H9 (cell line): ENCODE results near the gene CYP8B1. TPM values are rescaled to one million over a fixed set of nuclear protein-coding genes. Genes with fewer than 3 reads are reported as not detected.

Experiments
- DNase-seq: peaks from one replicate; pipeline ENCODE4 v3.0.0-alpha.2; 2017
- H2AFZ ChIP-seq: one replicate; pipeline ENCODE4 v1.6.1; 2013; ENCODE audit warnings: mild to moderate bottlenecking, low read length, control low read depth, moderate library complexity
- H2AK5ac ChIP-seq: 2 replicates; pipeline ENCODE4 v1.6.1; 2013; ENCODE audit warnings: low read length, control low read depth, mixed read lengths; ENCODE audit not compliant: insufficient read length
- H2BK120ac ChIP-seq: one replicate; pipeline ENCODE4 v1.6.1; 2013; ENCODE audit warnings: low read depth, mild to moderate bottlenecking, low read length, control low read depth, inconsistent platforms; ENCODE audit not compliant: poor library complexity, severe bottlenecking
- H2BK12ac ChIP-seq: 2 replicates; pipeline ENCODE4 v1.6.1; 2013; ENCODE audit warnings: low read length, control low read depth, mixed read lengths, low read depth; ENCODE audit not compliant: insufficient read length
- H2BK15ac ChIP-seq: 2 replicates; pipeline ENCODE4 v1.6.1; 2013; ENCODE audit warnings: low read depth, low read length, control low read depth
- H2BK20ac ChIP-seq: one replicate; pipeline ENCODE4 v1.6.1; 2013; ENCODE audit warnings: low read depth, mild to moderate bottlenecking, low read length, control low read depth, inconsistent platforms; ENCODE audit not compliant: poor library complexity, severe bottlenecking
- H2BK5ac ChIP-seq: 2 replicates; pipeline ENCODE4 v1.6.1; 2013; ENCODE audit warnings: low read length, control low read depth, mixed read lengths; ENCODE audit not compliant: insufficient read length
- H3K14ac ChIP-seq: 2 replicates; pipeline ENCODE4 v1.6.1; 2013; ENCODE audit warnings: low read length, control low read depth; ENCODE audit not compliant: insufficient read depth
- H3K18ac ChIP-seq: 2 replicates; pipeline ENCODE4 v1.6.1; 2013; ENCODE audit warnings: low read depth, mild to moderate bottlenecking, mixed read lengths, low read length, control low read depth; ENCODE audit not compliant: insufficient read length
- H3K23ac ChIP-seq: 2 replicates; pipeline ENCODE4 v1.6.1; 2013; ENCODE audit warnings: low read length, control low read depth, mixed read lengths, low read depth; ENCODE audit not compliant: insufficient read length
- H3K23me2 ChIP-seq: 2 replicates; pipeline ENCODE4 v1.6.1; 2013; ENCODE audit warnings: low read depth, mild to moderate bottlenecking, mixed read lengths, low read length, control low read depth; ENCODE audit not compliant: insufficient read length, poor library complexity, severe bottlenecking
- H3K27ac ChIP-seq: 2 replicates; pipeline ENCODE4 v1.5.1; 2013; ENCODE audit warnings: low read length, control low read depth, mixed read lengths, low read depth; ENCODE audit not compliant: insufficient read length
- H3K27me3 ChIP-seq: 2 replicates; pipeline ENCODE4 v1.6.1; 2013; ENCODE audit warnings: low read length, control low read depth, inconsistent platforms; ENCODE audit not compliant: insufficient read depth
- H3K4ac ChIP-seq: 2 replicates; pipeline ENCODE4 v1.6.1; 2013; ENCODE audit warnings: low read depth, mild to moderate bottlenecking, control low read depth, inconsistent platforms, low read length, moderate library complexity
- H3K4me1 ChIP-seq: 2 replicates; pipeline ENCODE4 v1.6.1; 2013; ENCODE audit warnings: low read length, control low read depth, inconsistent platforms; ENCODE audit not compliant: insufficient read depth
- H3K4me2 ChIP-seq: 2 replicates; pipeline ENCODE4 v1.6.1; 2013; ENCODE audit warnings: low read length, control low read depth, mixed read lengths; ENCODE audit not compliant: insufficient read length, insufficient read depth
- H3K56ac ChIP-seq: 2 replicates; pipeline ENCODE4 v1.6.1; 2013; ENCODE audit warnings: low read depth, mild to moderate bottlenecking, mixed read lengths, low read length, control low read depth; ENCODE audit not compliant: insufficient read length
- H3K79me1 ChIP-seq: 2 replicates; pipeline ENCODE4 v1.6.1; 2013; ENCODE audit warnings: low read depth, mild to moderate bottlenecking, moderate library complexity, low read length, control low read depth, inconsistent platforms; ENCODE audit not compliant: insufficient read depth, poor library complexity, severe bottlenecking
- H3K79me2 ChIP-seq: 2 replicates; pipeline ENCODE4 v1.6.1; 2013; ENCODE audit warnings: low read length, control low read depth, inconsistent platforms; ENCODE audit not compliant: insufficient read depth
- H3K9ac ChIP-seq: 2 replicates; pipeline ENCODE4 v1.6.1; 2013; ENCODE audit warnings: low read length, control low read depth, mixed read lengths; ENCODE audit not compliant: insufficient read length; ENCODE audit errors: extremely low read depth
- H3K9me3 ChIP-seq: one replicate; pipeline ENCODE4 v1.6.1; 2013; ENCODE audit warnings: low read depth, low read length, inconsistent platforms; ENCODE audit not compliant: control insufficient read depth
- H3T11ph ChIP-seq: one replicate; pipeline ENCODE4 v1.6.1; 2013; ENCODE audit warnings: mild to moderate bottlenecking, low read length, control low read depth, inconsistent platforms
- H4K20me1 ChIP-seq: one replicate; pipeline ENCODE4 v1.6.1; 2013; ENCODE audit not compliant: control insufficient read depth, insufficient read length, insufficient read depth
- H4K5ac ChIP-seq: 2 replicates; pipeline ENCODE4 v1.6.1; 2013; ENCODE audit warnings: low read depth, mild to moderate bottlenecking, mixed read lengths, low read length, control low read depth; ENCODE audit not compliant: insufficient read length
- H4K8ac ChIP-seq: replicated peaks from 2 replicates; pipeline ENCODE4 v1.6.1; 2013; ENCODE audit warnings: low read length, control low read depth, mixed read lengths, low read depth; ENCODE audit not compliant: insufficient read length
- H4K91ac ChIP-seq: 2 replicates; pipeline ENCODE4 v1.6.1; 2013; ENCODE audit warnings: low read depth, mild to moderate bottlenecking, moderate library complexity, mixed read lengths, low read length, control low read depth; ENCODE audit not compliant: insufficient read length
- H3K27ac Mint-ChIP-seq, 3 experiments: 2 replicates in 2 of 3; 3 replicates in 1 of 3; pipeline ENCODE4 v1.8.0; 2020 to 2021; ENCODE audit warnings: mixed read lengths in 3 of 3, mild to moderate bottlenecking in 1 of 3, moderate library complexity in 1 of 3
- H3K27me3 Mint-ChIP-seq: 2 replicates; pipeline ENCODE4 v1.8.0; 2021; ENCODE audit warnings: low read depth, mild to moderate bottlenecking, moderate library complexity, mixed read lengths
- H3K36me3 Mint-ChIP-seq, 3 experiments: 2 replicates in 2 of 3; 3 replicates in 1 of 3; pipeline ENCODE4 v1.8.0; 2020 to 2021; ENCODE audit warnings: low read depth in 3 of 3, mixed read lengths in 3 of 3; ENCODE audit not compliant: insufficient read depth in 1 of 3
- H3K4me1 Mint-ChIP-seq, 2 experiments: 2 replicates each; pipeline ENCODE4 v1.8.0; 2020; ENCODE audit warnings: mixed read lengths in 2 of 2
- H3K4me3 Mint-ChIP-seq, 2 experiments: 2 replicates in 1 of 2; 3 replicates in 1 of 2; pipeline ENCODE4 v1.8.0; 2020 to 2021; ENCODE audit warnings: mild to moderate bottlenecking in 2 of 2, mixed read lengths in 2 of 2, moderate library complexity in 1 of 2
- H3K9me3 Mint-ChIP-seq, 2 experiments: 2 replicates in 1 of 2; 3 replicates in 1 of 2; pipeline ENCODE4 v1.8.0; 2020; ENCODE audit warnings: mild to moderate bottlenecking in 2 of 2, mixed read lengths in 2 of 2, moderate library complexity in 1 of 2
- CTCF ChIP-seq: fragments of 200-600 bp; sonication (generic); conservative IDR thresholded peaks from 3 replicates; pipeline ENCODE4 v1.8.0; 2021; ENCODE audit warnings: antibody characterized with exemption, mild to moderate bottlenecking
- WGBS: extraction: QIAGEN DNeasy Blood & Tissue Kit; methylation state at CpG from one replicate; pipeline ENCODE4 v1.1.7; 2013; ENCODE audit warnings: missing lambda C conversion rate, low lambda C conversion rate, mixed read lengths; ENCODE audit not compliant: insufficient read length; ENCODE audit errors: extremely low coverage; 5-methylcytosine and 5-hydroxymethylcytosine counted together
- total RNA-seq: library from RNA; stranded (reverse); gene quantifications from 2 replicates; pipeline ENCODE4 v1.2.1, GENCODE V29; 2021

CYP8B1 gene
- total RNA-seq, 1 experiment from 2014 or later = not detected

GRCh38 chr3:42923606-42924005, 47.9 kb upstream of the CYP8B1 start:
- Mint-ChIP-seq H3K4me1 (no peaks in the 10 kb centered on the region), H3K27me3 (peaks cover 3% of the 10 kb centered on the region), H3K27ac (no peak overlapping the region), H3K9me3 (peaks cover 14 to 24% of the 10 kb centered on the region in 2 experiments), H3K4me3 (no peak overlapping the region), H3K36me3 (peaks cover 2 to 14% (median 5%) of the 10 kb centered on the region in 3 experiments; a peak in 6 of 7 replicates)
- H3K79me2 ChIP-seq = no peaks in the 10 kb centered on the region
- TF ChIP-seq CTCF = no peak
- no peak overlapping the region for H3K9ac ChIP-seq
- H4K91ac ChIP-seq = no peak overlapping the region
- H2BK120ac ChIP-seq = no peak overlapping the region
- DNase-seq = no peak
- H2BK5ac ChIP-seq = no peak overlapping the region
- no peak overlapping the region for H2AK5ac ChIP-seq
- H3K4ac ChIP-seq = no peak overlapping the region
- no peak overlapping the region for H2BK12ac ChIP-seq
- no peak overlapping the region for H3K14ac ChIP-seq
- no peak overlapping the region for H3K18ac ChIP-seq
- no CpG with 5 or more reads among the region's 4 CpGs for WGBS
- no peak overlapping the region for H2BK15ac ChIP-seq
- no peak overlapping the region for H2BK20ac ChIP-seq
- H3K56ac ChIP-seq = no peak overlapping the region
- H3K27me3 ChIP-seq = no peaks in the 10 kb centered on the region
- no peak overlapping the region for H4K5ac ChIP-seq
- no peaks in the 10 kb centered on the region for H3K4me1 ChIP-seq
- H4K8ac ChIP-seq = no peak overlapping the region
- no peaks in the 10 kb centered on the region for H3K23me2 ChIP-seq
- no peak overlapping the region for H3K27ac ChIP-seq
- no peaks in the 10 kb centered on the region for H4K20me1 ChIP-seq
- no peak overlapping the region for H2AFZ ChIP-seq
- H3K4me2 ChIP-seq = no peak overlapping the region
- no peaks in the 10 kb centered on the region for H3K9me3 ChIP-seq
- no peaks in the 10 kb centered on the region for H3K79me1 ChIP-seq
- no peak overlapping the region for H3K23ac ChIP-seq
- no peak overlapping the region for H3T11ph ChIP-seq
